ENCODE measurements around the gene EPB41L2. TPM values are rescaled to one million over a fixed set of nuclear protein-coding genes. Genes with fewer than 3 reads are reported as not detected.
A peak's percentile ranks its signal among the peaks of the same experiment; 100 is the strongest.

Gene EPB41L2
- total RNA-seq, 1 donor from 2014 or later: 66.3 TPM

DNA sequence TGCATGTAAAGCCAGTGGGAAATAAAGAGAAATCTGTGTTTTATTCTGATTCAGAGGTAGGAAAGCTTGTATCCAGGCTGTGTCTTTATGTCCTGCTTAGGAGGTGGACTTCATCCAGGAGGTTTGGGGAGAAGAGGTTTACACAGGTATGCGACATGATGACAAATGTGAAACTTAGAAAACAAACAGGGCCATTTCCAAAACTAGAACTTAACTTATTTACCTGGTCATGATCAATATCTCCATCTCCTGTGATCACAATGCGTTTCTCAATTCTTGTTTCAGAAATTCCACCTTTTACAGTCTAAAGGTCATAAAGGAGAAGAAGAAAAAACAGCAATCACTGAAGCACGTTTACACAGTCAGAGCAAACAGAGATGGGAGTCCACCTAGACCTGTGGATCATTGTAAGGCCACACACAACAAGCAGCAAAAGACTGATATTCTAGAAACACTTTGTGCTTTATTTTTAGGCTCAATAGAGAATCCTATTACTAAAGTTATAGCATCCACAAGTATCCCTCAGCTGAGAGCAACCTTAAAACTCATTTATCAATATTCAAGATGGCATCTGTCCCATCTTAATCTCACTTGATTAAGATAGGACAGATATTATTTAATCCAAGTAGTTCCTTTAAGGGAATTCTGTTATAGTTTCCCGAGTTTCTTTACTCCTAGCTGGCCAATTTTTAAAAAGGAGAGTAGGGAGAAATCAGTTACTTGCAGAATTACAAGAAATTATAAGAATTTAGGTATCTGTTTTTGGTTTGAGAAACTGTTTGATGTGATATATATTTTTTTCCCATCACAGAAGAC, 199.4 kb downstream of the EPB41L2 start:
- TF ChIP-seq, protein P1, sequence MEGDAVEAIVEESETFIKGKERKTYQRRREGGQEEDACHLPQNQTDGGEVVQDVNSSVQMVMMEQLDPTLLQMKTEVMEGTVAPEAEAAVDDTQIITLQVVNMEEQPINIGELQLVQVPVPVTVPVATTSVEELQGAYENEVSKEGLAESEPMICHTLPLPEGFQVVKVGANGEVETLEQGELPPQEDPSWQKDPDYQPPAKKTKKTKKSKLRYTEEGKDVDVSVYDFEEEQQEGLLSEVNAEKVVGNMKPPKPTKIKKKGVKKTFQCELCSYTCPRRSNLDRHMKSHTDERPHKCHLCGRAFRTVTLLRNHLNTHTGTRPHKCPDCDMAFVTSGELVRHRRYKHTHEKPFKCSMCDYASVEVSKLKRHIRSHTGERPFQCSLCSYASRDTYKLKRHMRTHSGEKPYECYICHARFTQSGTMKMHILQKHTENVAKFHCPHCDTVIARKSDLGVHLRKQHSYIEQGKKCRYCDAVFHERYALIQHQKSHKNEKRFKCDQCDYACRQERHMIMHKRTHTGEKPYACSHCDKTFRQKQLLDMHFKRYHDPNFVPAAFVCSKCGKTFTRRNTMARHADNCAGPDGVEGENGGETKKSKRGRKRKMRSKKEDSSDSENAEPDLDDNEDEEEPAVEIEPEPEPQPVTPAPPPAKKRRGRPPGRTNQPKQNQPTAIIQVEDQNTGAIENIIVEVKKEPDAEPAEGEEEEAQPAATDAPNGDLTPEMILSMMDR (IDR thresholded peaks at IDR 0.05; ENCODE audit: unreplicated experiment): no peak
- no peaks in the 10 kb centered on the region for H3K27me3 Mint-ChIP-seq (ENCODE audit: low read depth)
- DNase-seq (ENCODE audit: low spot score in 2 of 2, unreplicated experiment in 2 of 2): no peak
- H3K4me3 Mint-ChIP-seq: no peak overlapping the region
- H3K36me3 Mint-ChIP-seq: peaks cover 5% of the 10 kb centered on the region
- H3K9me3 Mint-ChIP-seq: no peaks in the 10 kb centered on the region
- H3K27ac Mint-ChIP-seq: no peak overlapping the region
- H3K4me1 Mint-ChIP-seq: peaks cover 10% of the 10 kb centered on the region

DNA sequence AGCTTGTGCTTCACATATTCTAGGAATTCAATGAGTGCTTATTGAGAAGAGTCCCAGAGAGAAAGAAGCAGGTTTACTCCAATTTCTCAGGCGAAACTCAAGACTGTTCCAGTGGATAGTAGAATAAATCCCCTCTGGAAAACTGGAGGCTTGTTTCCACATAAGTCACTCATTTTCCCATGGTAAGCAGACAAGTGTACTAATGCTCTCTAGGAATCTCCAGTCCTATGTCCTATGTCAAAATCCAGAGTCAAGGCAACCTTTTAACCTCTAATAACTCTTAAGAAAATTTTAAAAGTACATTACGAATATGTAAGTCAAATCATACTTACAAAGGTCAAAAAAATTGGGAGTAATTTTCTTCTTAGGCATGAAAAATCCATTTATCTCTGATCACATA, 200.7 kb downstream of the EPB41L2 start:
- Mint-ChIP-seq H3K27ac (no peak overlapping the region), H3K4me1 (peaks cover 13% of the 10 kb centered on the region)

GRCh38 chr6:130859161-130859867, 203.7 kb downstream of the EPB41L2 start:
- Mint-ChIP-seq H3K36me3 (peaks cover 12% of the 10 kb centered on the region), H3K27ac (peak overlapping the region; percentile 43), H3K27me3 (ENCODE audit: low read depth) (no peaks in the 10 kb centered on the region), H3K9me3 (peaks cover 10% of the 10 kb centered on the region), H3K4me1 (peaks cover 13% of the 10 kb centered on the region), H3K4me3 (no peak overlapping the region)
- no peak for DNase-seq (ENCODE audit: low spot score in 2 of 2, unreplicated experiment in 2 of 2)
- TF ChIP-seq, protein P1 (IDR thresholded peaks at IDR 0.05; ENCODE audit: unreplicated experiment): no peak

More for the DNA sequence above, 200.7 kb downstream of the EPB41L2 start:
- Mint-ChIP-seq H3K36me3 (peaks cover 5% of the 10 kb centered on the region), H3K4me3 (no peak overlapping the region), H3K9me3 (no peaks in the 10 kb centered on the region), H3K27me3 (ENCODE audit: low read depth) (no peaks in the 10 kb centered on the region)
- DNase-seq (ENCODE audit: low spot score in 2 of 2, unreplicated experiment in 2 of 2): no peak
- TF ChIP-seq, protein P1 (IDR thresholded peaks at IDR 0.05; ENCODE audit: unreplicated experiment): no peak

DNA sequence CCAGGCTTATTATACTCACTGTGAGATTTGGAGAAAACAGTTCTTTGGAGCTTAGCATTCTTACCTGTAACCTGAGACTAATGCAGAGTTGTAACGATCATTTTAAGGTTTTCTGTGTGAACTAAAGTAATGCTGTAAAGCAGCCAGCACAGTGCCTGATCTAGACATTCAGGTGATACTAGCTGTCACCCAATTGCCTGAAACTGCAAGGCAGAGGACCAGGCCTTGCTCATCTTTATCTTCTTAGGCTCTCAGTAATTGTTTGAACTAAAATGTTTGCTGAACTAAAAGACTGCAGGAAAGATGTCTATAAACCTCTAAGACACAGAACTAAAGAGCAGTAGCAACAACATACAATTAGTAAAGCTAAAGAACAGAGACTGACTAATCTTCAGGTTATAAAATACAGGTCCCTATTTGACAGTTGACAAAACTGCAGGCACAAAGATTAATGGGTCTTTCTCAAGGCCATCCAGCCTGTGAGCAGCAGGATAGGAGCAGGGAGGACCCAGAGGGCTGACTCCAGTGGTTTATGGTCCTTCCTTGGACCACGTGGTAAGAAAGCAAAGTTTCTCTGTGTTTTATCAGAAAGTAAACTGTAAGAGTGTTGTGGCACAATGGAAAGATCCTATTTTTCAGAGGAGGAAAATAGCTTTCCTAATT, 204.4 kb downstream of the EPB41L2 start:
- H3K27ac Mint-ChIP-seq: peak overlapping the region; percentile 43
- H3K36me3 Mint-ChIP-seq: peaks cover 9% of the 10 kb centered on the region
- no peak for DNase-seq (ENCODE audit: low spot score in 2 of 2, unreplicated experiment in 2 of 2)
- H3K27me3 Mint-ChIP-seq (ENCODE audit: low read depth): no peaks in the 10 kb centered on the region
- no peak overlapping the region for H3K4me3 Mint-ChIP-seq
- TF ChIP-seq, protein P1 (IDR thresholded peaks at IDR 0.05; ENCODE audit: unreplicated experiment): no peak
- H3K4me1 Mint-ChIP-seq: peaks cover 18% of the 10 kb centered on the region
- peaks cover 10% of the 10 kb centered on the region for H3K9me3 Mint-ChIP-seq

GRCh38 chr6:130858054-130858453, 205.0 kb downstream of the EPB41L2 start:
- TF ChIP-seq, protein P1 (IDR thresholded peaks at IDR 0.05; ENCODE audit: unreplicated experiment): no peak
- H3K27ac Mint-ChIP-seq: no peak overlapping the region
- no peaks in the 10 kb centered on the region for H3K27me3 Mint-ChIP-seq (ENCODE audit: low read depth)
- peaks cover 24% of the 10 kb centered on the region for H3K4me1 Mint-ChIP-seq
- H3K36me3 Mint-ChIP-seq: peaks cover 9% of the 10 kb centered on the region
- H3K4me3 Mint-ChIP-seq: no peak overlapping the region
- peaks cover 10% of the 10 kb centered on the region for H3K9me3 Mint-ChIP-seq
- no peak for DNase-seq (ENCODE audit: low spot score in 2 of 2, unreplicated experiment in 2 of 2)

Data from mesothelial cell of epicardium (in vitro differentiated cells).